Measurements from ENCODE around the gene UTS2R.

- TF ChIP-seq EZH2 (IDR thresholded peaks at IDR 0.05; ENCODE audit: borderline replicate concordance, insufficient read depth, low read length, poor library complexity, severe bottlenecking) (no peak), TAF1 (IDR thresholded peaks at IDR 0.05; ENCODE audit: low read depth) (no peak), CTCF (IDR thresholded peaks at IDR 0.05; ENCODE audit: poor library complexity, severe bottlenecking) (no peak), EP300 (conservative IDR thresholded peaks at IDR 0.05; ENCODE audit: poor library complexity, severe bottlenecking) (no peak), REST (IDR thresholded peaks at IDR 0.05; ENCODE audit: borderline replicate concordance) (no peak), POLR2AphosphoS5 (IDR thresholded peaks at IDR 0.05) (no peak), MXI1 (conservative IDR thresholded peaks at IDR 0.05; ENCODE audit: poor library complexity, severe bottlenecking) (no peak)
Measured at GRCh38 chr17:82367724-82368524, 3.6 kb upstream of the UTS2R start.
